KBM-7 (cell line): Measurements from ENCODE around the gene TMEM221.
A peak's percentile ranks its signal among the peaks of the same experiment; 100 is the strongest.

Experiments used
- DNase-seq: peaks from one replicate; pipeline ENCODE4 v3.0.0-alpha.2; 2015
- in situ Hi-C: fragments of 300-500 bp; cut with MboI; formaldehyde crosslinking; loops from 2 replicates; pipeline ENCODE4 v1.14.3; 2020; ENCODE audit warnings: low sequenced_read_pairs, low pct_unique_long_range_greater_than_20kb, mixed read lengths

The TMEM221 gene

GRCh38 chr19:17448131-17448967 lies at the start of gene TMEM221:
Gene TMEM221 (minus strand): TSS chr19:17448668. CDS start chr19:17448462, 206 bp downstream.
- in situ Hi-C loops: no loop called here
- peak; percentile 68 for DNase-seq

DNA sequence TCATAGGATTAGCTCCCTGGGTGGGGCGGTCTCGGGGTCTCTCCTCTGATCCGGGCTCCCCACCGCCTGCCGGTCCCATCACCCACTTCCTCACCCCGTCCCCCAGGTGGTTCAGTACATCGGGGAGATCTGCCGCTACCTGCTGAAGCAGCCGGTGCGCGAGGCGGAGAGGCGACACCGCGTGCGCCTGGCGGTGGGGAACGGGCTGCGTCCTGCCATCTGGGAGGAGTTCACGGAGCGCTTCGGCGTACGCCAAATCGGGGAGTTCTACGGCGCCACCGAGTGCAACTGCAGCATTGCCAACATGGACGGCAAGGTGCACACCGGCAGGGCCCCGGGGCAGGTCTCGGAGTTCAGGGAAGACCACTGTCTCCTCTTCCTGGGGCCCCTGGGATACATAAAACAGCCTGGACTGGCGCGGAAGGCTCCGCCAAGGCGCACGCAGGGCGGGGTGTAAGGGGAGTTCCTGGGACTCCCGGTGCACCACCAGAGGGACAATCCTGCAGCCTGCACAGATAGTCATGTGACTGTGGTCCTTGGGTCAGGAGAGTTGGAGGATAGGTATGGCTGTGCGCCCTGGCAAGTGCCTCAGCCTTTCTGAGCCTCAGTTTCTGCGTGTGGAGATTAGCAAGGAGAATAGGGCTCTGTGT lies 48.8 kb upstream of the TMEM221 start:
- in situ Hi-C loops: no loop called here
- no peak for DNase-seq

DNA sequence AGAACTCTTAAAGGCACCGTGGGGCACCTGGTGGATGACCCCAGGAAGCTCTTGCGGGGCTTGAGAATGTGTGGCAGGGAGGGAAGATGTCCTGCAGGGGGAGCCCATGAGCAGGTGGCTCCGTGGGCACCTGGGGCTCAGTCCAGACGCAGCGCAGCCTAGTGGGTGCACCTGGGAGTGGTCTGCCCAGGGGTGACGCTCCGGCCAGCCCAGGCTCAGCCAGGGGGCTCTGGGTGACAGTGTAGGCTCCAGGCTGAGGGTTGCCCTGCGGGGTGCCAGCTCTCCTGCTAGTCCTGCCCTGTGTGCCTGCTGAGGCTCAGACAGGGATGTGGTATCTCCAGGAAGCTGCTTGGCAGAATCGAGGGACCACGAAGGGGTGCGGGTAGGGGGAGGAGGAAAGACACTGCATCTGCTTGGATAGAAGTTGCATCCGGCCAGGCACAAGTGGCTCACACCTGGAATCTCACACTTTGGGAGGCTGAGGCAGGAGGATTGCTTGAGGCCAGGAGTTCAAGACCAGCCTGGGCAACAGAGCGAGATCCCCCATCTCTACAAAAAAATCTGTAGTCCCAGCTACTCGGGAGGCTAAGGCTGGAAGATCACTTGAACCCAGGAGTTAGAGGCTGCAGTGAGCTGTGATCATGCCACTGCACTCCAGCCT lies 48.0 kb upstream of the TMEM221 start:
- peak; percentile 93 for DNase-seq
- in situ Hi-C loops: no loop called here

DNA sequence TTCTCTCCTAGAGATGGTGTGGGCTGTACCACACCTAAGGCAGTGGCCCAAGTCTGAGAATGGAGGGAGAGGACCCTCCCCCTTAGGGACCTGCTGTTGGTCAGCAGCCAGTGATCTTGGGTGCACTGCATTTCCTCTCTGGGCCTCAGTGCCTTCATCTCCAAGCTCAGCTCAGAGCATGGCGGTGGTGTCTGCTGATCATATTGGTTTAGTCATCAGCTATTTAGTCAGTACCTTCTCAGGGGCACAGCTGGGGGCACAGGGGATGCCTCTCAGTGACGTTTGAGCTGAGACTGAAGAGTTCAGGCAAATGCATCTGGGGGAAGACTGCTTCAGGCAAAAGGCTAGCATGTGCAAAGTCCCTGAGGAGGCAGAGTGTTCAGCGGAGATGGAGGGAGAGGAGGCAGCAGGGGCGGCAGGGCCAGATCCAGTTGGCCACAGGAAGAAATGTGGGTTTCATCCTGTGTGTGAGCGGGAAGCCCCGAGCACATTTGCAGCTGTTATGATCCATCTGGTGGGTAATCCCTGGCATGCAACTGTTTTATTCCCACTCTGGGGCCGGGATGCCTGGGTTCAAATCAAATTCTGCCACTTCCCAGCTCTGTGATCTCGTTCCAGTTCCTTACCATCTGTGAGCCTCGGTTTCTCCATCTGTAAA lies 47.3 kb upstream of the TMEM221 start:
- DNase-seq: no peak
- in situ Hi-C loops: no loop called here

- in situ Hi-C loops: no loop called here
Measured at GRCh38 chr19:17491287-17491686, 42.8 kb upstream of the TMEM221 start.

DNA sequence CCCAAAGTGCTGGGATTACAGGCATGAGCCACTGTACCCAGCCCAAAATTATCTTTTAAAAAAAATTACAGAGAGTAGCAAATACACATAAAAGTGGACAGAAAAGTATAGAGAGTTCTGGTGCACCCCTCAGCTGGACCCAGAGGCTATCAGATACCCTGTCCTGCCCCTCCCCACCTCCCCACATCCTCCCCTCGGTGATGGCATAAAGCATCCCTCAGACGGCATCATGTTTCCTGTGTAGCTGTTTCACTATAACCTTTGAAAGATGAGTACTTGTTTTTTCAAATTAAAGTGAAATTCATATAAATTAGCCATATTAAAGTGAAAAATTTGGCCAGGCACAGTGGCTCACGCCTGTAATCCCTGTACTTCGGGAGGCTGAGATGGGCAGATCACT lies 41.9 kb upstream of the TMEM221 start:
- in situ Hi-C loops: no loop called here

More at GRCh38 chr19:17491287-17491686, 42.8 kb upstream of the TMEM221 start:
- no peak for DNase-seq

DNA sequence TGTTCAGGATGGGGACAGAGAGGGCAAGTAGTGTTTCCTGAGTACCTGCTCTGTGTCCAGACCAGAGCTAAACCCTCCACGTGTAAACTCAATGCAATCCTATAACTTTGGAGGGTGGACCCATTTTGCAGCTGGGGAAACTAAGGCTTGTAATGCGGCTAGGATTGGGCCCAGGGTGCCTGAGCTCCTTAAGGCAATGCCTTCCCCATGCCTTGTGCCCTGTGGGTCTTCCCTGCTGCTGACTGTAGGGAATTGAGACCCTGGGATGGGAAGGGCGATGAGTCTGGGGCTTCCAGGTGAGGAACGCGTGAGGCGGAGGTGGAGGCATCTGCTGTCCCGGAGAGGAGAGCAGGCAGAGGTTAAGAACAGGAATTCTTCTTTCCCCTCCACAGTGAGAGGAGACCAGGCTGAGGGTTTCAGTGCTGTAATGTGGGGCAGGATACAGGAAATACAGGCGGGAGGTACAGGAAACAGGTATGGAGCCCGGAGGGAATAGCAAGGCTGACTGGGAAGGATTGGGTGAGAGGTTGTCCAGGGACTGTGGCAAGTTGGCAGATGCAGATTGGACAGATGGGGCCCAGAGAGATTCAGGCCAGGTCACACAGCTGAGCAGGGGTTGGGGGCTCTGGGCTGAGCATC lies 41.0 kb upstream of the TMEM221 start:
- no peak for DNase-seq
- in situ Hi-C loops: no loop called here

More for the DNA sequence above, 41.9 kb upstream of the TMEM221 start:
- DNase-seq: no peak

- in situ Hi-C loops: no loop called here
- peak; percentile 87 for DNase-seq
Measured at GRCh38 chr19:17488593-17489391, 40.3 kb upstream of the TMEM221 start.

- in situ Hi-C loops: no loop called here
- no peak for DNase-seq
Measured at GRCh38 chr19:17487284-17488121, 39.0 kb upstream of the TMEM221 start.

DNA sequence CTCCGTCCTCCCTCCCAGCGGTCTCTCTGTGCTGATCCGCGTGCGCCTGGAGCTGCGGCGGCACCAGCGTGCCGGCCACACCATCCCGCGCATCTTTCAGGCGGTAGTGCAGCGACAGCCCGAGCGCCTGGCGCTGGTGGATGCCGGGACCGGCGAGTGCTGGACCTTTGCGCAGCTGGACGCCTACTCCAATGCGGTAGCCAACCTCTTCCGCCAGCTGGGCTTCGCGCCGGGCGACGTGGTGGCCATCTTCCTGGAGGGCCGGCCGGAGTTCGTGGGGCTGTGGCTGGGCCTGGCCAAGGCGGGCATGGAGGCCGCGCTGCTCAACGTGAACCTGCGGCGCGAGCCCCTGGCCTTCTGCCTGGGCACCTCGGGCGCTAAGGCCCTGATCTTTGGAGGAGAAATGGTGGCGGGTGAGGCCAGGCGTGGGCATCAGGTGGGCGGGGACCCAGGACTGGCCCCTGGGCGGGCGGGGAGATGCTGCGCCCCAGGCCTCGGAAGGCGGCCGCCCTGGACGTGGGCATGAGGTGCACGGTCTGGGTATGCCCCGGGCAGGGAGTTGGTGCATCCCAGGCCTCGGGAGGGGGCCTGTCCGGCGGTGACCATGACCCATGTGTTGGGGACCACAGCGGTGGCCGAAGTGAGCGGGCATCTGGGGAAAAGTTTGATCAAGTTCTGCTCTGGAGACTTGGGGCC lies 38.2 kb upstream of the TMEM221 start:
- in situ Hi-C loops: no loop called here
- no peak for DNase-seq

DNA sequence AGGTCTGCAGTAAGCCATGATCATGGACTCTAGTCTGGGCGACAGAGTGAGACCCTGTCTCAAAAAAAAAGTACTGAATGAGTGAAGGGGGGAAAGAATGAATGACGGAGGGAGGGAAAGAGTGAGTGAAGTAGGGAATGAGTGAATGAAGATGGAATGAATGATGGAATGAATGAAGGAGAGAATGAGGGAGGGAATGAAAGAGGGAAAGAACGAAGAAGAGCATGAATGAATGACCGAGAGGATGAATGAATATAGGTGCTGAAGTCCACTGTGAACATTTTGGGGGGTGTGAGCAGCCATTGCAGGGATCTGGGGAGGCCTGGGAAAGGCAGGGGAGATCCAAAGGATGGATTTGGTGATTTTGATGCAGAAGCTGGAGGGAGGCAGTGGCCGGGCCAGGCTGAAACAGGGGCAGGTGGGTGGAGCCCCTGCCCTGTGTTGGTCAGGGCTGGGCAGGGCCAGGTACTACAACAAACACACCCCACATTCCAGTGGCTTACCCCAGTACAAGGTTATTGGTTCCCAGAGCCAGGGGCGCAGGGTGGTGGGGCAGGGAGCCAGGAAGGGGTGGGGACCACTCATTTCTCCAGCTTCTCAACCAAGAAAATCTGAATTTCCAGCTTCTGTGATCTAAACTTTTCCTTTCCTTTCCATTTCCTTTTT lies 36.2 kb upstream of the TMEM221 start:
- in situ Hi-C loops: no loop called here

GRCh38 chr19:17483605-17484002 lies 35.1 kb upstream of the TMEM221 start:
- DNase-seq: no peak
- in situ Hi-C loops: no loop called here

More for the DNA sequence above, 36.2 kb upstream of the TMEM221 start:
- no peak for DNase-seq

GRCh38 chr19:17482877-17483604 lies 34.6 kb upstream of the TMEM221 start:
- in situ Hi-C loops: no loop called here
- DNase-seq: no peak

GRCh38 chr19:17481986-17482385 lies 33.5 kb upstream of the TMEM221 start:
- in situ Hi-C loops: no loop called here
- DNase-seq: no peak

GRCh38 chr19:17479325-17479791 lies 30.9 kb upstream of the TMEM221 start:
- in situ Hi-C loops: no loop called here
- no peak for DNase-seq
